HUES64 (cell line): ENCODE results near the gene NXPH2. TPM values are rescaled to one million over a fixed set of nuclear protein-coding genes. Genes with fewer than 3 reads are reported as not detected.

Experiments
- H3K27ac ChIP-seq: 2 replicates; pipeline ENCODE4 v1.7.0; 2013; ENCODE audit warnings: low read depth, low read length, inconsistent platforms
- H3K27me3 ChIP-seq: 2 replicates; pipeline ENCODE4 v1.6.1; 2013; ENCODE audit warnings: mild to moderate bottlenecking, low read length; ENCODE audit not compliant: insufficient read depth
- H3K36me3 ChIP-seq: 2 replicates; pipeline ENCODE4 v1.6.1; 2013; ENCODE audit warnings: mild to moderate bottlenecking, low read length; ENCODE audit not compliant: insufficient read depth
- H3K4me1 ChIP-seq: 2 replicates; pipeline ENCODE4 v1.6.1; 2013; ENCODE audit warnings: mild to moderate bottlenecking, low read length, moderate library complexity; ENCODE audit not compliant: insufficient read depth
- H3K4me3 ChIP-seq: 2 replicates; pipeline ENCODE4 v1.5.1; 2013; ENCODE audit warnings: mild to moderate bottlenecking, low read length, moderate library complexity
- H3K9ac ChIP-seq: 2 replicates; pipeline ENCODE4 v1.6.1; 2013; ENCODE audit warnings: mild to moderate bottlenecking, low read depth, low read length
- H3K9me3 ChIP-seq: 2 replicates; pipeline ENCODE4 v1.6.1; 2013; ENCODE audit warnings: low read depth, low read length; ENCODE audit not compliant: insufficient read depth
- WGBS: fragments of 150-250, 120-280 bp; methylation state at CpG from one replicate; pipeline ENCODE4 v1.1.7; 2013; ENCODE audit warnings: missing lambda C conversion rate; 5-methylcytosine and 5-hydroxymethylcytosine counted together
- polyA plus RNA-seq, 2 experiments: library from polyadenylated mRNA; stranded (reverse); fragments of 50-300 nt; gene quantifications; one replicate each; pipeline ENCODE4 v1.2.3, GENCODE V29; 2013

Gene NXPH2
- 3.0 TPM for polyA plus RNA-seq (2013, experiment 1 of 2)
- 2.7 TPM for polyA plus RNA-seq (2013, experiment 2 of 2)

DNA sequence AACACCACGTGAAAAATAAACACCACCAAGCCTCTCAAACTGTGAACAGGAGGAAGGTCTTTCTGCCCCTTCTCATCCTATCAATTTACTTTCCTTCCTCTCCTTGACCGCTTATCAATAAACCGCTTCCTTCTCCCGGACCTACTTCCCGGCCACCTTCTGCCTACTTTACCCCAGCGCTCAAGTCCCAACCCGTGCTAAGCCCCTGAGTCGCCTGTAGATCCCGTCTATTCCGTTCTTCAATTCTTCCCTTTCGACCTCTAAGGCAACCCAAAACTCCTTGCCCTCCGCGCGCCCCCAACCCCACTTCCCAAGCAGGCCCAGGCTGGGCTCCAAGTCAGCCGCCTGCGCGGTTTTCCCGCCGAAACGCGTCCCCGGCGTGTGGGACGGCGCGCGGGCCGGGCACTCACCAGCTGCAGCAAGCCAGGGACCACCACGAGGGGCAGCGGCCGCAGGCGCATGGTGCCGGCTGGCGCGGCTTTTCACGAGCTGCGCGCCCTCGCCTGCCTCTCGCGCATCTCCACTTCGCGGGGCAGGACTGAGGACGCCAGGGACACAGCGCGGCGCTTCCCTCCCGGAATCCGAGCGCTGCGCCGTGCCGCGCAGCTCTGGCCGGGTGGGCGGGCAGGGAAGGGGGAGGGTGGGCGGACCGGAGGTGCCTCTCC, at the start of gene NXPH2:
NXPH2 (minus strand) TSS at position 610 of the 665 bp plus-strand sequence; CDS start at position 461, 149 bp downstream.
- WGBS = under 1% methylated on average over 58 of the region's 58 CpGs
- H3K27me3 ChIP-seq = peaks cover 61% of the 10 kb centered on the region
- H3K4me1 ChIP-seq = peaks cover 25% of the 10 kb centered on the region
- no peaks in the 10 kb centered on the region for H3K9me3 ChIP-seq
- no peak within 1 kb of the TSS for H3K27ac ChIP-seq
- H3K36me3 ChIP-seq = no peaks in the 10 kb centered on the region
- H3K4me3 ChIP-seq = peak within 1 kb of the TSS; percentile 61
- H3K9ac ChIP-seq = peak within 1 kb of the TSS; percentile 71

DNA sequence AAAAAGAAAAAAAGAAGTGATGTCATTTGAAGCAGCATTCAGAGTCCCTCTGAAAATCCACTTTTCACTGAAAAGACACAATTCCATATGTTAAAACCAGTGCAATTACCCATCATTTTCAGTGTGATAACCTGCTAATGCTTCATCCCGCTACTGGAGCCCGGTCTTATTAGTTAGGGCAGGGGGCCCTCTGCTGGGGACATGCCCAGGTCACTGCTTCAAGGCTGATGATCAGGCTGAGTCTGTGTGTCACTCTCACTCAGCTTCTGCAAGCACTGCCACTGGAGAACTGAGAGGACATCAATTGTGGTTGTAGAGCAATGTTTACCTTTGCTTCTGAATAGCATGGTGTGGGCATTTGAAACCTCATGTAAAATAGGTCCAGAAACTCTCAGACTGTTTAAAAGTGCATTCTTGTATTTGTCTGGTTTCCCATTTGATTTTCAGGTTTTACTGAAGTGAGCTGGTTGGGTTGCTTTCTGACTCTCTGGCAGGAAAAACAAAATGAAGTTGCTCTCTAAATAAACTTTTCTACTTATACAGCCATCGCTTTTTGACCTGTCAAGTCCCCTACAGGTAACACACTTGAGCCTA, 49.2 kb upstream of the NXPH2 start:
- no peaks in the 10 kb centered on the region for H3K4me1 ChIP-seq
- H3K9me3 ChIP-seq = no peaks in the 10 kb centered on the region
- no peaks in the 10 kb centered on the region for H3K36me3 ChIP-seq
- H3K27ac ChIP-seq = no peak overlapping the region
- WGBS = 36% methylated on average over 3 of the region's 3 CpGs
- H3K27me3 ChIP-seq = no peaks in the 10 kb centered on the region
- H3K4me3 ChIP-seq = no peak overlapping the region
- no peak overlapping the region for H3K9ac ChIP-seq

DNA sequence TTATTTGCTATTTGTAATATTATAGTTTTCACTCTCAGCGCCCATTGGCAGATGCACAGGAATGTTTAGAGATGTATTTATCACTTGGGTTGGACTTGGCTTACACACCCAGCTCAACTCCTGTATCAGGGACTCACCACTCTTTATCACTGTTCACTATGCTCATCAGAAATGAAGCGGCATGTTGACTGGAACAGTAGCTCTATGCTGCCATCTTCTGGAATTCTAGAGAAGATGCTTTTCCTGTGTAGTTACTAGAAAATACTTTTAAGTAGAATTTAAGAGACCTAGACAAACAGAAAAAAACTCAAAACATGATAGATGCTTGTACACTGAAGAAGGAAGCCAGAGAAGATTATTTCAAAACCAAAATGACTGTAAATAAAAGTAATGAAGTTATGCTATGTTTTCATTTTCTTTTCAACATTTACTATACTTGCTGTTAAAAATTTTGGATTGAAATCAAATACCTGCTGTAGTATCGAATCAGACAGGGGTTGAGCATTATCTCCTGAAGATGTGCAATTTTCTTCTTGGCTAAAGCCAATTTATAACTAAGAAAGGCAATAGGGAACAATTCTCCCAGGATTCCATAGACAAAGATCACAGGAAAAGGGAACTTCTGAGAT, 47.4 kb upstream of the NXPH2 start:
- WGBS = 38% methylated on average over 3 of the region's 3 CpGs
- Histone ChIP-seq H3K27ac (no peak overlapping the region), H3K36me3 (no peaks in the 10 kb centered on the region), H3K9me3 (no peaks in the 10 kb centered on the region), H3K4me3 (no peak overlapping the region), H3K9ac (no peak overlapping the region), H3K27me3 (no peaks in the 10 kb centered on the region), H3K4me1 (peaks cover 7% of the 10 kb centered on the region; the same call in 1 of the 2 replicates)

- no peak overlapping the region for H3K9ac ChIP-seq
- H3K4me3 ChIP-seq = no peak overlapping the region
- H3K4me1 ChIP-seq = peaks cover 8% of the 10 kb centered on the region
- no peaks in the 10 kb centered on the region for H3K9me3 ChIP-seq
- H3K36me3 ChIP-seq = no peaks in the 10 kb centered on the region
- no peaks in the 10 kb centered on the region for H3K27me3 ChIP-seq
- no peak overlapping the region for H3K27ac ChIP-seq
- WGBS = 48% methylated on average over 2 of the region's 2 CpGs
Observed at GRCh38 chr2:138823666-138824065, 43.5 kb upstream of the NXPH2 start.

DNA sequence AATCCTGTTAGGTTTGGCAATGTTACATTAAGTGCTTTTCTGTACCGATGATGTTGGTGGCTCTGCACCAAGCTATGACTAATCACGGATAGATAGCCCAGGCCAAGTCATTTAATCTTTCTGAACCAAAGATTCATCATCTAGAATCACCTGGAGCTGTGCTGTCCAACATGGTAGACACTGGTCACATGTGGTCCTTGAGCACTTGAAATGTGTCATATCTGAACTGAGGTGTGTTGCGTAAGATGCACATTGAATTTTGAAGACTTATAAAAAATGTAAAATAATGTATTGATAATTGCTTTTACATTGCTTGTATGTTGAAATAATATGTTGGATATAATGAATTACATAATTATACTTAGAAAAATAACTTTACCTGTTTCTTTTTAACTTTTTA, 39.8 kb upstream of the NXPH2 start:
- Histone ChIP-seq H3K27me3 (no peaks in the 10 kb centered on the region), H3K4me1 (peaks cover 15% of the 10 kb centered on the region), H3K36me3 (no peaks in the 10 kb centered on the region), H3K9ac (no peak overlapping the region), H3K9me3 (no peaks in the 10 kb centered on the region), H3K4me3 (no peak overlapping the region), H3K27ac (no peak overlapping the region)
- WGBS = 96% methylated on average over 3 of the region's 3 CpGs

- Histone ChIP-seq H3K36me3 (no peaks in the 10 kb centered on the region), H3K9me3 (no peaks in the 10 kb centered on the region), H3K27me3 (no peaks in the 10 kb centered on the region), H3K9ac (no peak overlapping the region), H3K27ac (no peak overlapping the region), H3K4me3 (no peak overlapping the region), H3K4me1 (peaks cover 10% of the 10 kb centered on the region)
- 60% methylated on average over 1 of the region's 1 CpG for WGBS
Observed at GRCh38 chr2:138818556-138818955, 38.4 kb upstream of the NXPH2 start.

DNA sequence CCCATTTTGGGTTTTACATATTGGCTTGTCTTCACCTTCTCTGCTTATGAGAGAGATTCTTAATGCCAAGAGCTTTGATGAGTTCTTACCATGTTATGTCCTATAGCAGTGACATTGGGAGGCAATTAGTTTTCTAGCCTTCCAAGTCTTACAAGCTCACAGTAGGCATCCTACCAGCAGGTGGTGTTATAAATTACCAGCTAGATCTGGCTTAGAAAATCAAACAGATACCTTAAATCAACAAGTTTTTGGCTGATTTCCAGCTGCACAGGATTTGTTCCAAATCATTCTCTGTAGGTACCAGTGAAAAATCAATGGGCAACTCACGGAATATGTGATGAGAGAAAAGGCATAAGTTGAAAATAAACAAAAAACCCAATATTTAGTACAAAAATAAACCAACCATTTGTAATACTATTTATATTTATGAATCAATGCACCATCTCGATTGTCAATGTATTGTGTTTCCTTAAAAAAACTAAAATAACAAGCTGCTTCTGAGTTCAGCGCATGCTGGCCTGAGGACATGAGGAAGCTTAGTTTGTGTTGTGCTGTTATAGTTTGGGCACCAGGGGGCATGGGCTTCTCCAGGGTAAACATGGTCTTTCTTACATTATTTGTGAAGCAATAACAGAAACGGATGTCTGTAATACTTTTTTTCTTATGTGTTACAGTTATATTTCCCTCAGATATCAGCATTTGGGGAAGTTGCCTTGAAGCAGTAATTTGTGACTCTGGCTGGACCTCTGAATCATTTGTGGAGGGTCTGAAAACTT, 34.1 kb upstream of the NXPH2 start:
- no peaks in the 10 kb centered on the region for H3K9me3 ChIP-seq
- no peak overlapping the region for H3K27ac ChIP-seq
- H3K36me3 ChIP-seq = no peaks in the 10 kb centered on the region
- peaks cover 8% of the 10 kb centered on the region for H3K4me1 ChIP-seq
- 88% methylated on average over 2 of the region's 4 CpGs for WGBS
- no peaks in the 10 kb centered on the region for H3K27me3 ChIP-seq
- H3K4me3 ChIP-seq = no peak overlapping the region
- no peak overlapping the region for H3K9ac ChIP-seq

DNA sequence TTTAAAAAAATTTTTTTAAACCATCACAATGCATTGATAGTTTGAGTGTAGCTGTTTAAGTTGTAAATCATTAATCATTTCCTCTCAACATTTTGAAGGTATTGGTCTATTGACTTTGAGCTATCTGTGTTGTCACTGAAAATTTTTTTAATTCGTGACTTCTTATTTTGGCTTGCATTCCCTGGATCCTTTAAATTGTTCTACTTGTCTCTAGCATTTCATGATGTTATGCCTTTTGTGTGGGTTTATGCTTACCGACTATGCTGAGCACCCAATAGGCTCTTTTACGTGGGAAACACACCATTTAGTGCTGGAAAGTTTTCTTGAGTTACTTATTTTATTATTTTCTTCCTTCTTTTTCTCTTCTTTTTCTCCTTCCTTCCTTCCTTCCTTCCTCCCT, 31.2 kb upstream of the NXPH2 start:
- Histone ChIP-seq H3K4me1 (no peaks in the 10 kb centered on the region), H3K27ac (no peak overlapping the region), H3K4me3 (no peak overlapping the region), H3K27me3 (no peaks in the 10 kb centered on the region), H3K9me3 (no peaks in the 10 kb centered on the region), H3K9ac (no peak overlapping the region), H3K36me3 (no peaks in the 10 kb centered on the region)
- WGBS = 95% methylated on average over 3 of the region's 3 CpGs

GRCh38 chr2:138794724-138795123, 14.5 kb upstream of the NXPH2 start:
- WGBS = 91% methylated on average over 2 of the region's 2 CpGs
- H3K36me3 ChIP-seq = no peaks in the 10 kb centered on the region
- no peaks in the 10 kb centered on the region for H3K4me1 ChIP-seq
- no peak overlapping the region for H3K9ac ChIP-seq
- H3K4me3 ChIP-seq = no peak overlapping the region
- H3K9me3 ChIP-seq = no peaks in the 10 kb centered on the region
- H3K27ac ChIP-seq = no peak overlapping the region
- no peaks in the 10 kb centered on the region for H3K27me3 ChIP-seq

DNA sequence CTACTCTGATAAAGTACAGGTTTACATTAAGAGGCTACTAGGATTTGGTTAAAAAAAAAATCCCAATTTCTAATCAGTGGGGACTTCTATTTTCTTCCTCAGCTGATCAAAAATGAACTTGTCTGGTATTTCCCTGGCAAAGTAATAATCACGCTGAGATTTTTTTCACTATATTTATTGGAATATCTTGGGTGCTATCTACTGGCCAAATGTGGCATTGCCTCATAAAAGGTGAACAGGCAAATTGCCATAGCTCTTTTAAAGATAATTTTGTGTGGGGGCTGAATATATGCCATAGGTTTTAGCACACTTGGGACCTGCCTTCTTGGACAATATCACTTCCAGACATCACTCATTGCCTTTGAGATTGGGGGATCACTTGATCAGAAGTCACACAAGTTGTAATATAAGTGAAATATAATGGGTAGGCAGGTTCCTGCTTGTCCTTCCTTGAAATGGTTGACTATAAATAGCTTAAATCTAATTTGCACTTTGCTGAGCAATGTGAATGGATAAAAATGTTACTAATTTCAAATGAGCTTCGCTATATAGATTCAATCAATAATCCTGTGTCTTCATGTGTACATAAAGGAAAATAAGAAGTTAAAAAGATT, 7.0 kb upstream of the NXPH2 start:
- no peaks in the 10 kb centered on the region for H3K9me3 ChIP-seq
- no peaks in the 10 kb centered on the region for H3K36me3 ChIP-seq
- H3K4me3 ChIP-seq = no peak overlapping the region
- no peaks in the 10 kb centered on the region for H3K4me1 ChIP-seq
- peaks cover 27% of the 10 kb centered on the region for H3K27me3 ChIP-seq
- H3K27ac ChIP-seq = no peak overlapping the region
- WGBS = 20% methylated on average over 1 of the region's 2 CpGs
- no peak overlapping the region for H3K9ac ChIP-seq
